HUDEP-2 (cell line): ENCODE measurements around the gene TULP1.

Source experiments
- DNase-seq, 76 experiments: peaks; one replicate each; lab custom pipeline; 2025; ENCODE audit not compliant: unreplicated experiment in 76 of 76; lab: John Stamatoyannopoulos, UW

TULP1 gene

DNA sequence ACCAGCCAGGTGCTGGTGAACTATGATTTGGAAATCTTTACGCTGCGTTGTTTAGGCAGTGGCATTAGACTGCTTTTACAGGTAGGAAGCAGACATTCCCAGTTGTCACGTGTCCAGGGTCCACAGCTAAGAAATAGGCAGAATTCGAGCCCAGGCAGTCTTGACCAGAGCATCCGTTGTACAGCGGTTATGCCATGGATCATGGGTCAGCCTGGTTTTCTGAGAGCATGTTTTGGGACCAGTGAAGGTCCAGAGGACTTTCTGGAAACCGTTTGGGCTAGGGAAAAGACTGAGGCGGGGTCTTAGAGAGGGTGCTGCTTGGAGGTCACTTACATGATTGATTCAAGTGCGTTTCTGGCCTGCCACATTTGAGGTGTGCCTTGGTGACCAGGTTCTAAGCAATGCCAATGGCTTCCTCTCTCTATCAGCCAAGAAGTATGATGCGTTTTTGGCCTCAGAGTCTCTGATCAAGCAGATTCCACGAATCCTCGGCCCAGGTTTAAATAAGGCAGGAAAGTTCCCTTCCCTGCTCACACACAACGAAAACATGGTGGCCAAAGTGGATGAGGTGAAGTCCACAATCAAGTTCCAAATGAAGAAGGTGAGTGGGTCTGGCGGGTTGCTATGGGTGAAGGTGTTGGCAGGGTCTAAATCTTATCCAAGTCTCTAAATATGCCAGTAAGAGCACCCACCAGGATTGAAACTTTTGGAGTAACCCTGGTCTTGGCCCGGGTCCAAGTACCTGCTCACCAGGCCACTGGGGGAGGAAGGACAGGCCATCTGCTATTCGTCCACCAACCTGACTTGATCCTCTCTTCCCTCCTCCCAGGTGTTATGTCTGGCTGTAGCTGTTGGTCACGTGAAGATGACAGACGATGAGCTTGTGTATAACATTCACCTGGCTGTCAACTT is 42.7 kb downstream of the TULP1 start:
- DNase-seq, result peak in 34 of 76 experiments; percentile 22 to 63 (median 40)

DNA sequence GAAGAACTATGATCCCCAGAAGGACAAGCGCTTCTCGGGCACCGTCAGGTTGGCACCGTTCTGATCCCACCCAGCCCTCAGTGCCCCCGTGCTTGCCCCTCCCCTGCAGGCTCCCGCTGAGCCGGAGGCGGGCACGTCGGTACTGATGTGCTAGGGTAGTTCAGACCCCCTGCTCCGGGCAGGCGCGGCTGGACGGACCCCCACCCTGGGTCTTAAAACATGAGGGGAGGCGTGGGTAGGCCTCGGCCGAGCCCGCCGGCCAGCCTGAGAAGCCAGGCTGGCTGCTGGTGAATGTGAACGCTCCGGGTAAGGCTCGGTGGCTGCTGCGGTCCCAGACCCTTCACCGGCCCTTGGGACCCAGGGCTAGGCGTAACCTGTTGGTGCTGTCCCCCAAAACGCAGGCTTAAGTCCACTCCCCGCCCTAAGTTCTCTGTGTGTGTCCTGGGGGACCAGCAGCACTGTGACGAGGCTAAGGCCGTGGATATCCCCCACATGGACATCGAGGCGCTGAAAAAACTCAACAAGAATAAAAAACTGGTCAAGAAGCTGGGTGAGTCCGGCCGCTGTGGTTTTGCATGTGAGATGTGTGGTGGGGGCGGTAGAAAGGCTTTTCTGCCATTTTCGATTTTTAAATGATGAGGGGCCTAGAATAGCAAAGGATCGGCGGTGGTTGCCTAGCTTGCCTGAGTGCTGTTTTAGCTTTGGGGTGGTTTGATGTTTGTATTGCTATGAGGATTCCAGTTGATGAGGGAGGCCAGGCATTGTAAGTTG is 43.5 kb downstream of the TULP1 start:
- DNase-seq, result peak in 11 of 76 experiments; percentile 30 to 77 (median 53)

DNA sequence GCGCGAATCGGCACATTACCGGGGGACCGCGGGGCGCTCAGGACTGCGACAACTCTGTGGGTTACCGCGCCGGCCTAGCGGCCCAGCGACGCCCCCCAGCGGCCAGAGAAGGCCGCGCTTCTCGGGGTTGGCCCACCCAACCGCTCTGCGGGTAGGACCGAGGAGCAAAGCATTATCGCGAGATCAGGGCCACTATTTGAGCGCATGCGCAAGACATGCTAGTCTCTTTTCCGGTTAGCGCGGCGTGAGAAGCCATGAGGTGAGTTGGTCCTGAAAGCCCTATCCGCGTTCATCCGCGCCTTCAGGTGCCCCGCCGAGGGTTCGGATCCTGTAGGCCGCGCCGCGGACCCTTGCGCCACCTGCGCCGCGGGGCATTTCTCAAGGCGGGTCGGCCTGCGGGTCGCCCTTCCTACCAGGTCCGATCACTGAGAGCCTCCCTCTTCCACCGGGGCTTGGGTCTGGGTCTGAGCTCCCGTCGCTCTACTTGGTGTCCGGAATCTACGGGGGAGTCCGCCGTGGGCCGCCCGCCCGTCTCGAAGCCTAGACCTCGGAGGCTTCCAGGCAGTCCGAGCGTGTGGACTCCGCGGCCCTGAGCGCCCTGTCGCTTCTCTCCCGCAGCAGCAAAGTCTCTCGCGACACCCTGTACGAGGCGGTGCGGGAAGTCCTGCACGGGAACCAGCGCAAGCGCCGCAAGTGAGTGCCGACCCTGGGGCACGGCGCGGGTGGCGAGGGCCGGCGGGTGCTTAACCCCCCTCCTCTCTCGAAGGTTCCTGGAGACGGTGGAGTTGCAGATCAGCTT is 44.3 kb downstream of the TULP1 start, which contains the start of gene RPL10A:
Gene RPL10A (plus strand): TSS at position 221 of the 799 bp plus-strand sequence. CDS start 34 bp downstream, at position 255.
- DNase-seq, result peak in 75 of 76 experiments; percentile 52 to 99 (median 97)

DNA sequence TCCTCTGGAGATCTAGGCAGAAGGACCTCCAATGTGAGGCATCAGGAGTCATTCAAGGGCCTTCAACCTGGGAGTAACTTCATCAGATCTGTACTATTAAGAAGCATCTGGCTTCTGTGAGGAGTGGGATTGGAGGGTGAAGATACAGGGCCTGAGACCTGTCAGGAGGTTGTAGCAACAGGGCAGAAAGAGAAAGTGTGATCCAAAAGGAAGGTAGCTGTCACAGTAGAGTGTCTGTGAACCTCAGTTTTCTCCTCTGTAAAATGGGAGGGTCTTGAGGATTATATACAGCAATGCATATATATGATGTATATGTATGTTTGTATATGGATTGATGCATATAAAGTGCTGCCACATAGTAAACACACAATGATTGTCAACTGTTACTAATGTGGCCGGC is 47.0 kb downstream of the TULP1 start:
- no peak for DNase-seq

DNA sequence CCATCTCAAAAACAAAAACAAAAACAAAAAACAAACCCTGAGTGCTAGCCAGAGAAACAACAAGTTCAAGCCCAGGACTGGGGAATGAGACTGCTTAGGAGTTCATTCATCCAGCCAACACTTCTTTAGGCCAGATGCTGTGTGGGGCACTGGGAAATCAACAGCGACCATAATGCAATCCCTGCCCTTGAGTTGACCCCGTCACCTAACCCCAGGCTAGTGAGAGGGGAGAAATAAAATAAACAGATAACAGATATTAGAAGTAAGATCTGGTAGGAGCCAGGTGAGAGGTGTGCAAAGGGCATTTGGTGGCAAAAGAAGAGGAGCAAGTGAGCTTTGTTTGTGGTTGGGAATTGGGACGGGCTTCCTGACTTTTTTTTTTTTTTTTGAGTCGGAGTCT is 49.4 kb downstream of the TULP1 start:
- no peak for DNase-seq

DNA sequence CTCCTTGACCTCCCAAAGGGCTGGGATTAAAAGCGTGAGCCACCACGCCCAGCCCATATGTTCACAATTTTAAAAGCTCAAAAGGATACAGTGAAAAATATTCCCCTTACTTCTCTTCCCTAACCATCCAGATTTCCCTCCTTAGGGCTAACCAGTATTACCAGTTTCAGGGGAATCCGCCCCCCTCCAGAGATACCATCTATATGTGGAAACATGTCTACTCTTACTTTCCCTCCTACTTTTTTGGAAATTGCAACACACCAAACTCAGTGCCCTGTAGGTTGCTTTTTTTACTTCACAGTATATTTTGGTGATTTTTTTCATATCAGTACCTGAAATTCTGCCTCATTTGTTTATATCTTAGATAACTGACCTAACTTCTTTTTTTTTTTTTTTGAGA is 51.4 kb downstream of the TULP1 start:
- no peak for DNase-seq

DNA sequence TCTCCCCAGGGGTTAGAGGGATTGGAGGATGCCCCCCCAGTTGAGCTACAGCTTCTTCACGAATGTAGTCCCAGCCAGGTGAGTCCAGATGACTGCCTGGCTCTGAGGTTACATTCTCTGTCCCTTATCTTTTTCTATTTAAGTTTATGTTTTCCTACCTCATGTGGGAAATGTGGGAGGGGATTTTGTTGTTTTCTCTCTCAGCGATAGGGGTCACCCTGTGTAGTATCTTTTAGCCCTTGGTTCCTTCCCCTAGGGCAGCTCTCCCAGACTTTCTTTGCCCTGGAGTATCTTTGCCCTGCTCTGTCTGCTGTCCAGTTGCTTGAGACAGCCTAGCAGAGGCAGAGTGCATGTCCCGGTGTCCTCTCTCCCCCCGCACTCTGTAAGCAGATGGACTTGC is 54.8 kb downstream of the TULP1 start:
- DNase-seq, result no peak

DNA sequence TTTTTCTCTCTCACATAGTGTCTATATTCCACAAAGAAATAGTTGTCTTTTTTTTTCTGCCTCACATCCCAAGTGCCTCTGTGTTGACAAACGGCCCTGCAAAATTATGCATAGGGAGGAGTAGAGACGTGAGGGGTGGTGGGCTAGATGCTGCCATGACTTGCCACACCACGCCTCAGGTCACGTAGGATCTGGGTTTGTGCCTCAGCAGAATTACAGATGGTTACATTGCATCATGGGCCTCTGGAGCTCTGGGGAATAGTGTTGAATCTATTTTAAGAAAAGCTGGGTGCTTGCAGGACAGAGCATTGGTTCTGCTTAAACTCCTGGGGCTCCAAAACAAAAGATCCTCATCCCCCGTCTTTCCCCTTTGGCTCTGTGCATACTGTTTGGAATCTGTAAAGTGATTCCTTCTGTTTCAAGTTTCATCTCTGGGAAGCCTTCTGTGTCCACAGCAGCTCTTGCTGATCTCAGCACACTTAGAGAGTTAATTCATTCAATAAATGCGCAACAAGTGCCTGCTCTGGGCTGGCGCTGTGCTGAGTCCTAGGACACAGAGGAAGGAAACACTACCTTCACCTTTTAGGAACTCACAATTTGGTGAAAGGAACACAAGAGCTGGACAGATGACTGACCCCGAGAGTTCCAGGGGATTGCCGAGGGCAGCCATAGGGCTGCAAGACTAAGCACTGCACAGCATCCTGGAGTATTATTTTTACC is 58.1 kb downstream of the TULP1 start:
- no peak for DNase-seq

DNA sequence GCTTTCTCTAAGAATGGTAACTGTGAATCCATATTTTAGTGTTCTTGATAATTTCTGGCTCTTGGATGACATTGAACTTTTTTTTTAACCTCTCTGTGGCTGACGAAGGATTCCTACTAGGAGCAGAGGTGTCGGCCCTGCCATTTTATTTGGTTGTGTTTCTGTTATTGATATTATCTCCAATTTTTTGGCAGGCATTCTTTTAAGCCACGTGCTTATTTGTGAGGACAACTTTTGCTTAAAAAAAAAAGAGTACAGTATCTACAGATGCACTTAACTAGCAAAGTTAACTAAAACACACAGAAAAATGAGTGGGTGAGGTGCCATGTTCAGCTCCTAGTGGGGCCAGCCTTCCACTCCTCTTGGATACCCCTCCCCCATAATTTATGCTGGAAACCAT is 59.5 kb downstream of the TULP1 start:
- peak in 35 of 76 experiments; percentile 26 to 81 (median 62) for DNase-seq

DNA sequence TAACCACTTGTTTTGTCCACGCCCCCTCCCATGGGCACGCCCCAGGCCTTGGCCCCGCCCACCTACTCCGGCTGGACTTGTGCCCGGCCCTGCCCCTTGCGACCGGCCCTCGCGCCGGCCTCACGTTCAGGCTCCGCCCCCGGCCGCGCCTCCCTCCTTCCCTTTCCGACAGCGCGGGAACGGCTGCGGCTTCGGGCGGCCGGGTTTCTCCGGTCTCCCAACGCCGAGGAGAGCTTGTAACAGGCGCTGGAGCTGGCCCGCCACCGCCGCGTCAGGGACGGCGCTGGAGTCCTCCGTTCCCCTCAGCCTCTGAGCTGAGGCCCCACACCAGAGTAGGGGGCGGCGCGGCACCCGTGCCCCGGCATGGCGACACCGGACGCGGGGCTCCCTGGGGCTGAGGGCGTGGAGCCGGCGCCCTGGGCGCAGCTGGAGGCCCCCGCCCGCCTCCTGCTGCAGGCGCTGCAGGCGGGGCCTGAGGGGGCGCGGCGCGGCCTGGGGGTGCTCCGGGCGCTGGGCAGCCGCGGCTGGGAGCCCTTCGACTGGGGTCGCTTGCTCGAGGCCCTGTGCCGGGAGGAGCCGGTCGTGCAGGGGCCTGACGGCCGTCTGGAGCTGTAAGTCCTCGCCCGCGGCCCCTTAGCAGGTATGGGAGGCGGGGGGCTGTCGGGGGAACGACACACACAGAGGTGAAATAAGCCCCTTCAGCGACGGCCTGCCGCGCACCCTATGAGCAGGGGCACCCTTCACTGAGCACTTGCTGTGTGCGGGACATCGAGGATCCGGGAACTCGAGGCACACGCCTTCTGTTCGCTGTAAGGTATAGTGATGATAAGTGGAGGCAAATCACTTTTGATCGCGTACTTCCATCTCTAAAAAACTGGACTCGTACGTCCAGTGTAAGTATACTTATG is 60.3 kb downstream of the TULP1 start, which contains the start of gene FANCE:
Gene FANCE (plus strand): TSS at position 156 of the 908 bp plus-strand sequence. CDS start 208 bp downstream, at position 364.
- peak in 75 of 76 experiments; percentile 44 to 100 (median 96) for DNase-seq

DNA sequence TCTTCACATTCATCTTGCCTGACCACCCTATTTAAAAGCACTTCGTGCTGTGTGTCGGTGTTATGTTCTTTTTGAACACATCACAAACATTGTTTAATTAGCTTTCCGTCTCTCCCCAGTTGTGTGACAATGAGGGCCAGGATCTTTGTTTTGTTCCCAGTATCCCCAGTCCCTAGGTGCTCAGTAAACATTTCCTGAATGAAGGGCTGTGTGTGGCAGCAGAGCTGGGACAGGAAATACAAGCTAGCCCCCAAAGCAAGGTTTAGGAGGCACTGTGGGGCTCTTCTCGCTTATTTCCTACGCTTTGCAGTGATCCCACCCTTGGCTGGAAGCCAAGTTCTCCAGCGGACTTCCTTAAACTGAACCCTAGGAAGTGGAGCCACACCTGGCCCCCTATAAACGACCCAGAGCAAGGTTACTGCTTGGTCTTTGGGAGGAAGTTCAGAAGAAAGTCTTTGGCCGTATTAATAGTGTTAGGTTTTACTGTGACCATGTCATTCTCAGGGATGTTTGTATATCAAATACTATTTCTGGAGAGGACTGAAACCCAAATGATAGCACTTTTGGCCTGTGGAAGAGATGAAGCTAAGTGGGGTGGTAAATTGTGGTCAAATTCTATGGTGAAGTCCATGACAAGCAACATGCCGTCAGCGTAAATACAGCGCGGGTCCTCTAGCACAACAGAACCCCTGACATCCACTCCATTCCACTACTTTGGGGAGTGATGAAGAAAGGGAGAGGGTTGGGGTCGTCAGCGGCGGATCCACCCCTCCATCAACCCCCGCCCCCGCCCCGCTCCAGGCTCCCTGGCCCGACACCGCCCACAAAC is 61.1 kb downstream of the TULP1 start:
- no peak for DNase-seq

DNA sequence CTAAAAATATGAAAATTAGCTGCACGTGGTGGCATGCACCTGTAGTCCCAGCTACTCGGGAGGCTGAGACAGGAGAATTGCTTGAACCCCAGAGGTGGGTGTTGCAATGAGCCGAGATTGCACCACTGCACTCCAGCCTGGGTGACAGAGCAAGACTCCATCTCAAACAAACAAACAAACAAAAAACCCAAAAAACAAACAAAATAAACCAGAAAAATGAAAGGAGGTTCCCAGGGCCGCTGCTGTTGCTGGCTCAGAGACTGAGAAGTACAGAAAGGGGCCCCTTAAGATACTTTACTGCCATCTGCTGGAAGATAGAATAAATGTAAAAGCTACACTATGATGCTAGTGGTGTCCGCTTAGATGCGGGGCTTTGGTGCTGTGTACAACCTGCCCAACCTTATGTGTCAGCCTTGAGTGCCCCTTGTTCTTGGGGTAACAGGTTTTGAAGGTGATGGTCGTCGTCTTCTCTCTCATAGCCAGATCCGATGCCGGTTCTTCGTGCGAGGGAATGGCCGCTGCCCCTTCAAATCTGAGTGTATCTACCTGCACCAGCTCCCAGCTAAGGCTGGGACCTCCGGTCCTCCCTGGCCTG is 63.3 kb downstream of the TULP1 start:
- peak in 31 of 76 experiments; percentile 12 to 84 (median 59) for DNase-seq

DNA sequence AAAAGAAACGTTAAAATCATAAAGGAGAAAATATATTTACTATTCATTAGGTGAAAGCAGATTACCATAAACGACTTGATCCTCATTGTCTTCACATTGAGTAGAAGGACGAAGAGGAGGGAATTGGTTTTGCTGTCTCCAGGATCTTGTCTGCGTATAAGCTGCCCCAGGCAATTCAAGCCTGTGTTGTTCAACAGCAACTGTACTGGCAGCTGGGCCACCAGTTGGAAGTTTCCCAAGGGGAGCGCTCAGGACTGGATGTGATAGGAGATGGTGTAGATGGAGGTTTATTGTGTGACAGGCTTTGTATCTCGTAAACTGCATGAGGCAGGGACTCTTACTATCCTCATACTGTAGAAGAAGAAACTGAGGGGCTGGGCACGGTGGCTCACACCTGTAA is 64.5 kb downstream of the TULP1 start:
- no peak for DNase-seq
